ENCODE results near the gene LDLRAD3.

LDLRAD3 gene

DNA sequence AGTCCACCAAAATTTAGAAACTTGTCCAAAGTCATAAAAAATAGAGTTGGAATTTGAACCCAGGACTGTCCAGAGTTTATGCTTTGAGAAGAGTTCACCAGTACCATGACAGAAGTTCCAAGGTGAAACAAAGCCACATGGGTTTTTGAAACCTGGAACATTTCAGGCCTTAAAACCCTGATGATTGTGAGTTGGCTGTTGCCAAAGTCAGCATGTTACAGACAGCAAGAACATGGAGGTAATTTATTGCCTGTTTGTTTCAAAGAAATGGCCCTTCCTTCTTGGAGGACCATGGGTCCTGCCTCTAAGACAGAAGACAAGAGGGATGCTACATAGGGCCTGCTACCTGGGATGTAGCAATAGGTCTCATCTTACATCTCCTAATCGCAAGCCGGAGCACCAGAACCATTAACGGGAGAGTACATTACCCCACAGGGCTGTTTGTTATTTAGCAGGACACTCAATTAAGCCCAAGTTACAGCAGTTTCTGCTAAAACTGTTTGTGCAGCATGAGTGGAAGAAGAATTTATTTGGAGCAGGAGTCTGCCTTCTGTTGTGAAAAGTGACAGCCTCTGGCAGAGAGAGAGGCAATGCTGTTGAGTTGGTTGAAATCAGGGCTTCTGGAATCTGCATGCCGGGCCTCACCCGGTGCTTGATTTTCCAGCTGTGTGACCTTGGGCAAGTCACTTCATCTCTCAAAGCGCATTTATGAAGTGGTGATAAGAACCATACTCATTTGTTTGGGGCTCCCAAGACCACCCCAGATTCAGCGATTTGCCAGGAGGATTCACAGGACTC, 136.2 kb downstream of the LDLRAD3 start:
- no peak for DNase-seq (ENCODE audit: low read depth)
- H3K4me3 ChIP-seq (replicated peaks; ENCODE audit: low read depth, low read length), result no peak overlapping the region
- TF ChIP-seq, protein P1, sequence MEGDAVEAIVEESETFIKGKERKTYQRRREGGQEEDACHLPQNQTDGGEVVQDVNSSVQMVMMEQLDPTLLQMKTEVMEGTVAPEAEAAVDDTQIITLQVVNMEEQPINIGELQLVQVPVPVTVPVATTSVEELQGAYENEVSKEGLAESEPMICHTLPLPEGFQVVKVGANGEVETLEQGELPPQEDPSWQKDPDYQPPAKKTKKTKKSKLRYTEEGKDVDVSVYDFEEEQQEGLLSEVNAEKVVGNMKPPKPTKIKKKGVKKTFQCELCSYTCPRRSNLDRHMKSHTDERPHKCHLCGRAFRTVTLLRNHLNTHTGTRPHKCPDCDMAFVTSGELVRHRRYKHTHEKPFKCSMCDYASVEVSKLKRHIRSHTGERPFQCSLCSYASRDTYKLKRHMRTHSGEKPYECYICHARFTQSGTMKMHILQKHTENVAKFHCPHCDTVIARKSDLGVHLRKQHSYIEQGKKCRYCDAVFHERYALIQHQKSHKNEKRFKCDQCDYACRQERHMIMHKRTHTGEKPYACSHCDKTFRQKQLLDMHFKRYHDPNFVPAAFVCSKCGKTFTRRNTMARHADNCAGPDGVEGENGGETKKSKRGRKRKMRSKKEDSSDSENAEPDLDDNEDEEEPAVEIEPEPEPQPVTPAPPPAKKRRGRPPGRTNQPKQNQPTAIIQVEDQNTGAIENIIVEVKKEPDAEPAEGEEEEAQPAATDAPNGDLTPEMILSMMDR (IDR thresholded peaks at IDR 0.05; ENCODE audit: low read length, missing control alignments), result no peak

DNA sequence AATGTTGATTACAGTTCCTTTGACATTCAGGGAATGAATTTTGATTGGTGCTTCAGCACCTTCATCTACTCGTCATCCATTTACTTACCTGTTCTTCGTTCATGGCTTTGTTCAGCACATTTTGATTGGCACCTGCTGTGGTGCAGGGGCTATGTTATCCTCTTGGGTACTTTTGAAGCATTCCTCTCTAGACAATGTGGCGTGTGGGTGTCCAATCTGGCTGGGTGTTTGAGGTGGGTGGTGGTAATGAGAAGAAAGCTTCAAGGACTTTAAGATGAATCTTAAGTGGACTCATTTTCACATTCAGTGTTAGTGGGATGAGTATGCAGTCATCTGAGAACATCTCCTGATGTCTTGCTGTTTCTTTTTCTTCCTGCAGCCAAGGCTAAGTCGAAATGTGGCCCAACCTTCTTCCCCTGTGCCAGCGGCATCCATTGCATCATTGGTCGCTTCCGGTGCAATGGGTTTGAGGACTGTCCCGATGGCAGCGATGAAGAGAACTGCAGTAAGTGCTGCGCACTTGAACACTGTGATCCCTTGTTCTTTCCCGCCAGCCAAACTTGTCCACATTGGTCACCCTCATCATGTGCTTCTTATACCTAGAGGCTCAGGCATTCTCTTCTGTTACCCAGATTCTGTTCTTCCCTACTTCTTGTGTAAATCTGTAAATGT, 137.5 kb downstream of the LDLRAD3 start:
- H3K4me3 ChIP-seq (replicated peaks; ENCODE audit: low read depth, low read length), result no peak overlapping the region
- DNase-seq (ENCODE audit: low read depth), result no peak
- TF ChIP-seq, protein P1 (IDR thresholded peaks at IDR 0.05; ENCODE audit: low read length, missing control alignments), result no peak

DNA sequence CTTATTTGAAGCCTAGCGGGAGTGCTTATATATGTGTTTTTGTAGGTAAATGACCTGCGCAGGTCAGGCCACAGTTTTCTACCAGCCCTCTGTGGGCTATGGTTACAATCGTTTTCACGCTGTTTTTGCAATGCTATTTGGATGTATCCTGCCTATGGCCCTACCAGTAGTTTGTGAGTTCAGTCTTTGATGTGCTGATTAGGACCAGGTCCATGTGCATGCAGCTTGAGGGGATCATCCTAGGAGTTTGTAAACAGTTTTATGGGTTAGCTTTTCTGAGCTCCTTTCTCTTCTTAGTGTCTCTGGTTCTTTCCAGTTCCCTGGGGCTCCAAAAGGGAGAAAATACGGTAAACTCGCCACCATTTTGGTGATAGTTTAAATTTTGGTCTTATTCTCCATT, 142.5 kb downstream of the LDLRAD3 start:
- H3K4me3 ChIP-seq (replicated peaks; ENCODE audit: low read depth, low read length), result no peak overlapping the region
- TF ChIP-seq, protein P1 (IDR thresholded peaks at IDR 0.05; ENCODE audit: low read length, missing control alignments), result no peak
- no peak for DNase-seq (ENCODE audit: low read depth)

DNA sequence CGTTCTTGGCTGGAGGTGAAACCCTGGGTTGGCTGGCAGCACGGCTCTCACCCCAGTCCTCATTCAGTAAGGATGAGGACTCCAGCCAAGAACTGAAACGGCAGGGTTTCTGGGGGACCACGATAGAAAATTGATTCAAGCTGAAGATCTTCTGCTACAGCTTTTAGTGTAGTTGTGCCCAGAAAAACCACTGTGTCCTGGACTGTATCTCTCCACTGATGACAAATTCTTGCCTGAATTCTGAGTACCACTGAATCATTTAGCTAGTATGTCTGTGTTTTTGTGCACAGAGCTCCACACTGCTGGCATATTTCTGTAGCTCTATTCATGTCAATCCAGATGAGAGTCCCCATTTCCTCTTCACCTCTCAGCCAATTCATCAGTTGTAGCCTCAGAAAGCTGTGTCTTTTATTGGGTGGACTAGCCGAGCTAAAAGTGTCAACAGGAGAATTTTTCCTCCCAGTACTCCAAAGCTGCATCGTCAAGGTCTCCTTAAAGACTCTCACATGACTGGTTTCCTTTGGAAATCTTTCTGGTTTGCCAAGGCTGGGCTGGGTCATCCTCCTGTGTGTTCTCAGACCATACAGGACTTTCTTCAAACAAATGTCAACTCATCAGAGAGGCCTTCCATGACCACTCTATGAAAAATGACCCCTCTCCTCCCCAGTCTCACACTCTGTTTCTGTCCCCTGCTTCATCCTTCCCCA, 144.6 kb downstream of the LDLRAD3 start:
- peak; percentile 33 for DNase-seq (ENCODE audit: low read depth)
- H3K4me3 ChIP-seq (replicated peaks; ENCODE audit: low read depth, low read length), result no peak overlapping the region
- TF ChIP-seq, protein P1 (IDR thresholded peaks at IDR 0.05; ENCODE audit: low read length, missing control alignments), result no peak

- no peak for DNase-seq (ENCODE audit: low read depth)
- TF ChIP-seq, protein P1 (IDR thresholded peaks at IDR 0.05; ENCODE audit: low read length, missing control alignments), result no peak
- H3K4me3 ChIP-seq (replicated peaks; ENCODE audit: low read depth, low read length), result no peak overlapping the region
Observed at GRCh38 chr11:36089920-36090319, 146.1 kb downstream of the LDLRAD3 start.

DNA sequence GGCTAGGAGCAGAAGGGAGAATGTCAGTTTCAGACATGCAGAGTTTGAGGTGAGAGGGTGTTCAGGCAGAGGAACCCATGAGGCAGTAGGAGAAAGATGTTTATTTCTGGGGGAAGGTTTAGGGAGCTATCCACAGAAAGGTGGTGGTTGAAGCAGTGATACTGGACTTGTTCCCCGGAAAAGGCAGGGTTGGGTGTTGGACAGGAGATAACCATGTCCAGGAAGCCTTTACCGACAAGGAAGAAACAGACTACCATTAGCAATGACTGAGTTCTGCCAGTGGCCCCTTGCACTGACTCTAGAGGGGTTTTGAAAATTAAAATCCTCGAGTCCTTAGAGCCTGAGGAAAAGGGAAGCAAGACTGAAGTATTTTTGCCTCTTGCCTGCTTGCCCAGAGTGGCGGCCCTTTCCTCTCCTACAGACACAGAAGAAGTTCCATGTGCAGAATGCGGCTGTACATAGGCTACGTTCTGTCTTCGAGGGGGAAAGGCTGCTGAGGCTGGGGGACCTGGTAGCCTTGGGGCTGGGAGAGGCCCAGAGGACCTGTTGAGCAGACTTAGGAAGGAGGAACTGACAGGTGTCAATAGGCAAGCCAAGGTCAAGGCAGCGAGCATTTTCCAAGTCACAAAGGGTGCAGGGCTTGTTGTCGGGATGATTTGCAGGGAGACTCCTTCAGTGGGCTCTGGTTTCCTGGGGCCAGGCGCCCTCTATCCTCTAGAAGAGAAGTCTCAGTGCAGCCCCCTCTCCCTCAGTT, 146.7 kb downstream of the LDLRAD3 start:
- DNase-seq (ENCODE audit: low read depth), result no peak
- no peak overlapping the region for H3K4me3 ChIP-seq (replicated peaks; ENCODE audit: low read depth, low read length)
- TF ChIP-seq, protein P1 (IDR thresholded peaks at IDR 0.05; ENCODE audit: low read length, missing control alignments), result no peak

All from fibroblast of pulmonary artery (primary cell).